T47D (cell line): Measurements from ENCODE around the gene ATM.
"Not testable (repeated sequence)": the region's sequence is repeated elsewhere in the genome, so short reads cannot be mapped to it uniquely, and the experiment has no call there.

Experiments
- DNase-seq, 2 experiments: peaks; one replicate each; pipeline versions ENCODE4 v3.0.0 to v3.0.0-alpha.2; 2011 to 2012; ENCODE audit warnings: low read depth in 1 of 2, low spot score in 1 of 2
- JUND ChIP-seq: IDR thresholded peaks from 2 replicates; pipeline ENCODE4 v1.6.1; 2012; ENCODE audit warnings: low read depth
- in situ Hi-C: cut with HindIII; loops from 2 replicates; pipeline ENCODE4 v1.10.0; 2016; ENCODE audit warnings: low sequenced_read_pairs, low pct_unique_long_range_greater_than_20kb

The ATM gene

GRCh38 chr11:108388576-108388975 lies 165.7 kb downstream of the ATM start:
- in situ Hi-C loops, result no loop called here
- no peak for TF ChIP-seq JUND
- no peak for DNase-seq

GRCh38 chr11:108392353-108392752 lies 169.5 kb downstream of the ATM start:
- in situ Hi-C loops, result no loop called here
- no peak for TF ChIP-seq JUND
- DNase-seq, result no peak

GRCh38 chr11:108393046-108393445 lies 170.2 kb downstream of the ATM start:
- no peak for DNase-seq
- no peak for TF ChIP-seq JUND
- in situ Hi-C loops, result no loop called here

- DNase-seq, result no peak
- in situ Hi-C loops, result no loop called here
- no peak for TF ChIP-seq JUND
These were observed 171.9 kb downstream of the ATM start for GRCh38 chr11:108394744-108395284.

- DNase-seq, in situ Hi-C loops: not testable (repeated sequence)
These were observed 173.8 kb downstream of the ATM start for GRCh38 chr11:108396672-108397071.

GRCh38 chr11:108398439-108398838 lies 175.6 kb downstream of the ATM start:
- no peak for DNase-seq
- in situ Hi-C loops, result no loop called here
- TF ChIP-seq JUND, result no peak

- no peak for TF ChIP-seq JUND
- in situ Hi-C loops, result no loop called here
- DNase-seq, result no peak
These were observed 179.4 kb downstream of the ATM start for GRCh38 chr11:108402241-108402640.

- no peak for DNase-seq
- no peak for TF ChIP-seq JUND
- in situ Hi-C loops, result no loop called here
These were observed 180.2 kb downstream of the ATM start for GRCh38 chr11:108403052-108403451.

GRCh38 chr11:108405706-108406105 lies 182.8 kb downstream of the ATM start:
- no peak for TF ChIP-seq JUND
- in situ Hi-C loops, result no loop called here
- no peak for DNase-seq

- in situ Hi-C loops, result no loop called here
- no peak for TF ChIP-seq JUND
- DNase-seq, result no peak
These were observed 192.1 kb downstream of the ATM start for GRCh38 chr11:108414958-108415357.

GRCh38 chr11:108417551-108417950 lies 194.7 kb downstream of the ATM start:
- peak in 1 of 2 experiments; percentile 80 for DNase-seq
- in situ Hi-C loops, result not testable (repeated sequence)
